SK-MEL-5 (cell line): ENCODE measurements around the gene SFMBT2. TPM values are rescaled to one million over a fixed set of nuclear protein-coding genes. Genes with fewer than 3 reads are reported as not detected.
"Not testable (repeated sequence)": the region's sequence is repeated elsewhere in the genome, so short reads cannot be mapped to it uniquely, and the experiment has no call there.

Experiments used
- DNase-seq: peaks from one replicate; pipeline ENCODE4 v3.0.0-alpha.2; 2016; ENCODE audit warnings: low read depth, low spot score
- in situ Hi-C: cut with HindIII; loops from 2 replicates; pipeline ENCODE4 v1.10.0; 2016; ENCODE audit warnings: low sequenced_read_pairs, high pct_unique_total_duplicates, low pct_unique_long_range_greater_than_20kb
- total RNA-seq: library from RNA; depleted of rRNA; stranded (reverse); fragments of >200 nt; shearing (Covaris generic); gene quantifications from 2 replicates; pipeline ENCODE4 v1.2.3, GENCODE V29; 2014

Gene SFMBT2
- total RNA-seq, 1 experiment from 2014 or later: 2.2 TPM

DNA sequence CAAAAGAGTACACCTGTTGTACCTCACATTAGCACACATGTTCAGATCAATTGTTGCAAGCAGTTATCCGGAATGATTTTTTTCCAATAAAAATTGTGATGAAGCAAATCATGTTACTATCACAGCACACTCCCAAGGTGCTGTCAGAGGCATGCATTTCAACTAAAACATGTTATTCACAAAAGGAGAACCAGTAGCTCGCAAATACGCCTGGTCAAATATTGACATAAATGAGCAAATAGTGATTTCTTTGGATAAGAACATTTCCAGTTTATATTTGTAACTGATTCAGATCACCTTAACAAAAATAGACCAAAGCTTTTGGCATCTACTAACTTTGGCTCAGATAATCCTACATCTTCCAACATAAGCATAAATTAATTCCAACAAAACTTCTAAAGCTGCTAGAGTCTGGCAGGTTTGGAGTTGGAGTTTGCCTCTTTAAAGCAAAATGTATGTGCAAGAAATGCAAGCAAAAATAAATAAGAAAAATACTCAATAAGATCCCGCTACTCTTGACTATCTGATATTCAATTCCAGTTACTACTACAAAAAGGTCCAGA is 208.0 kb downstream of the SFMBT2 start:
- DNase-seq: no peak
- in situ Hi-C loops: no loop called here

GRCh38 chr10:7199152-7199760 is 211.6 kb downstream of the SFMBT2 start:
- in situ Hi-C loops: no loop called here
- DNase-seq: no peak

DNA sequence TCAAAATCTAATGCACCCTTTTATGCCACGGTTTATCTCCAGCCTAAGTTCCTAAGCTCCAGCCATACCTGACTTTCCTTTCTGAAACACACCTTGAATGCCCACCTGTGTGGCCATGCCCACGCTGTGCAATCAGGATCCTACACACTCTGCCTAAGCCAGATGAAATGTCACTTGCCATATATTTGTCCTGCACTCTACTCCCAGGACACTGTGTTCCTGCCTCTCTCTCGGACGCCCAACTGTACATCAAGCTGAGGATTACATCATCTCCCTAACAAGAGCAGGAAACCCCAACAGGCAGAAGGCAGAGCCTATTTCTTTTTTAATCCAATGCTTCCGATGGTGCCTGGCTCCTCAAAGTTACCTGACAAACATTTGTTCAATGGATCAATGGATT is 214.6 kb downstream of the SFMBT2 start:
- DNase-seq: no peak
- in situ Hi-C loops: no loop called here

DNA sequence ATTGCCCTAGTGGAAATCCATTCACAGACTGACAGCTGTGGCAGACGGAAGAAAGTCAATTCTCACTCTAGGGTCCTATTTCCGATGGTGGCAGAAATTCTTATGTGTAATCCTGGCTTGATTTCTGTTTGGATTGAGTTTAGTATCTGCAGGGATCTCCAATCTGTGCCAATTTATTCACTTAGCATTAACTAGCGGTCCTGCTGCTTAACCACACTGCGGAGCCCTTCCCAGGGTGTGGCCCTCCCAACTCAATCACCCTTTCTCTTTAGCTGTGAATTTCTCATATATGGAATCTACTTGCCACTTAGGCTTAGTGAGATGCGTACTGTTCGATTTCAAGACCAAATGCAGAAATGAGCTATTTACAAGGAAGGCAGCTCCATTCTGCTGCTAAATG is 215.7 kb downstream of the SFMBT2 start:
- DNase-seq: no peak
- in situ Hi-C loops: no loop called here

DNA sequence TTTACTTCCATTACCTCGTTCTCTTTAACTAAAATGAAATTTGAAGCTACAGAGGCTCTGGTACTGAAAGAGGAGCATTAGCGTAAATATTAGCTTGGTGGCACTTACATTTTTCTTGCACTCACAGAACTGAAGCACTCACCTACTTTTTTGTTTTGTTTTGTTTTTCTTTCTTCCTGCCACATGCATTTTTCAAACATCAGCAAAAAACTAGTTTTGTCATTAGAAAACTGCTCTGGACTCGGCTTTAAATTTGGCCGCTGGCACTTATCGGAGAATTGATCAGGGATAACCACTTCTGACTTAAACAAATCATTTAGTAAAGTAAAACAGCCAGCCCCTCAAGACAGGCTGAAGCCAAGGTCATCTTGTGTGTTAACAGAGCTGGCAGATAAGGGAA is 216.3 kb downstream of the SFMBT2 start:
- DNase-seq: no peak
- in situ Hi-C loops: no loop called here

DNA sequence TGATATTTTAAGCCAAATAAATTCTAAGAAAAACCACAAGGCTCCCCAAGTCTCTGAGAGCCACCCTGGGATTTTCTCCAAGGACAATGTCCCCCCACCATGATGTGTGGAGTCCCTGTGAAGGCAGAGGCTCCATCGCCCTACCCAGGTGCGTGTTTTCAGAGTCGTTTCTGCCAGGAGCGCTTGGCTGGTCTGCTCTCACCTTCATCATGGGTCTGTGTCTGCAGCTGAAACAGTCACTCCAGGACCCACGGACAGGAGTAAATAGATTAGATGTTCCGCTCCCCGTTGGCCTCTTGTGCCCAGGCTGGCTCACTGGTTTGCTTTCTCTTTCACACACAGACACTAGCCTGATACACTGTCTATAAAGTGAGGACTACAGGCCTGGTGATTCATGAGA is 217.5 kb downstream of the SFMBT2 start:
- in situ Hi-C loops: no loop called here
- DNase-seq: no peak

GRCh38 chr10:7192831-7193361 is 217.9 kb downstream of the SFMBT2 start:
- in situ Hi-C loops: no loop called here
- DNase-seq: no peak

GRCh38 chr10:7192061-7192460 is 218.8 kb downstream of the SFMBT2 start:
- no peak for DNase-seq
- in situ Hi-C loops: no loop called here

GRCh38 chr10:7190772-7191171 is 220.1 kb downstream of the SFMBT2 start:
- in situ Hi-C loops, DNase-seq: not testable (repeated sequence)

- no peak for DNase-seq
- in situ Hi-C loops: no loop called here
These were observed 220.9 kb downstream of the SFMBT2 start for GRCh38 chr10:7189909-7190308.

GRCh38 chr10:7188456-7189050 is 222.3 kb downstream of the SFMBT2 start:
- DNase-seq: no peak
- in situ Hi-C loops: no loop called here

DNA sequence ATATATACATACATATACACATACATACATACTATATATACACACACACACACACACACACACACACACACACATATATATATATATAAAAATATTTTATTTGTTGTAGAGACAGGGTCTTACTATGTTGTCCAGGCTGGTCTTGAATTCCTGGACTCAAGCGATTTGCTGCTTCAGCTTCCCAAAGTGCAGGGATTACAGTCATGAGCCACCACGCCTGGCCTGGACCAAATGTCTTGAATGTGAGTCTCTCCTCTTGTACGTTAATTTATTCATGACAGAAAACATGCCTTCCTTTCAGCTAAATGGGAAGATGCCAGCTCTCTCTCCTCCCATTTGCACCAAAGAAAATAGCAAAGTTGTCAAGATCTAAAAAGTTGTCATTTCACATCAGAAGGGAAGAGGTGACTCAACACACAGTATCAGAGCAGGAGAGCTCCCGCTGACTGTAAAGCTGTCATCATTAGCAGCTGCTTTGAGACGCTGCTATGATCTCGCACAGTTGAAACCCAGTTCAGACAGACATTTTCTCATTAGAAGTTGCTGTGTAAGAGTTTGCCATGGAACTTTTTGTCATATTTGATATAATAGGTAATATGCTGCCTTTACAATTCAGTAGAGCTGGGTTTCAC is 224.3 kb downstream of the SFMBT2 start:
- no peak for DNase-seq
- in situ Hi-C loops: no loop called here

GRCh38 chr10:7185367-7185690 is 225.5 kb downstream of the SFMBT2 start:
- DNase-seq: no peak
- in situ Hi-C loops: no loop called here

DNA sequence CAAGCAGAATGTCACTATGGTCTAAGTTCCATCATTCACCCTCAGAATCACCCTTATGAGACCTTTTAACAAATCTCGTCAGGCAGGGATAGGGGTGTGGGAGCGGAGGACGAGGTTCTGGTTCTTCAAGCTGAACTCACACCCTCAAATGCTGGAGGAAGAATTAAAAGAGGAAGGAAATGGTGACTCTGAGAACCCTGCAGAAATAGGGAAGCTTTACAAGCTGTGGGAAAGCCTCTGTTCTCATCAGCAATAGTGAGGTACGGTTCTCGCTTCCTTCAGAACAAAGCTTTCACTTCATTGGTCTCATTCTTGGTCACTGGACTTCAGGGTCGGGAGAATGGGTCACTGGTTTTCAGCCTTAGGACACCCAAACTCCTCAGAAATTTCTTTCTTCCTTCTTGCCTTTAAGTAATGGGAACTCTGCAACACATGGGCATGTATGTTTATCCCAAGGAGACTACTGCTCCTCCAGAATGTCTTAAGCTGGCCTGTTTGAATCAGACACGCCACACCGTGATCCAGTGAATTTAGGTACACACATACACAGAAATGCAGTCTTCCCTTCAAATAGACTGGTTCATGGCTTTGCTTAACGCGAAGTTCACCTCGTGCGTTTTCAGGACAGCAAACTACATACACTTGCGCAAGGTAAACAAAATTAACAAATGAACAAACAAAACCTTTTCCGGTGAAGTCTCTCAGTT is 226.0 kb downstream of the SFMBT2 start:
- DNase-seq: no peak
- in situ Hi-C loops: no loop called here

DNA sequence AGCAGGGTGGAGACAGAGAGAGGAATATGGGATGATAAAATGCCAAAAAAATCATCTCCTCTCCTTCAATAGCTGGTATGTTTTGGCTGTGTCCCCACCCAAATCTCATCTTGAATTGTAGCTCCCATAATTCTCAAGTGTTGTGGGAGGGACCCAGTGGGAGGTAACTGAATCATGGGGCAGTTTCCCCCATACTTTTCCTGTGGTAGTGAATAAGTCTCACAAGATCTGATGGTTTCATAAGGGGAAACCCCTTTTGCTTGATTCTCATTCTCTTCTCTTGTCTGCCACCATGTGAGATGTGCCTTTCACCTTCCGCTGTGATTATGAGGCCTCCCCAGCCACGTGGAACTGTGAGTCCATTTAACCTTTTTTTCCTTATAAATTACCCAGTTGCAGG is 226.7 kb downstream of the SFMBT2 start:
- DNase-seq, in situ Hi-C loops: not testable (repeated sequence)

- in situ Hi-C loops, DNase-seq: not testable (repeated sequence)
These were observed 228.5 kb downstream of the SFMBT2 start for GRCh38 chr10:7182327-7182726.

- in situ Hi-C loops: no loop called here
- DNase-seq: no peak
These were observed 229.4 kb downstream of the SFMBT2 start for GRCh38 chr10:7181420-7181819.

DNA sequence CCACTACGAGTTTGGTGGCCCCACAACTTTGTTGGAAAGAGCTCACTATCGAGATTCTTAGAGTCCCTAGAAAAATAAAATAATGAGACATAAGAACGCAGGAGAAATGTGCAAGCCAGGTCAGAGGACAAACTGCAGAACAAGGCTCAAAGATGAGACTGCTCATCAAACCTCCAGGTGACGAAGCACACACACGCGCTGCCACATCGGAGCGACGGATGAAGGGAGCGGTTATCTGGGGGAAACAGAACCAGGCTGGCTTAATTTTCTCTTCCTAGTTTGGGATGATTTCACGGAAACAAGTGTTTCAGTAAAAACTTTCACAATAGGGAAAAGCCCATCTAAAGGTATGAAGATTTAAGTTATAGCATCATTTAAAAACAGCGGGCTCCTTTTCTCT is 231.3 kb downstream of the SFMBT2 start:
- no peak for DNase-seq
- in situ Hi-C loops: no loop called here
